H9 (cell line): Measurements from ENCODE around the gene PTPRN2. TPM values are rescaled to one million over a fixed set of nuclear protein-coding genes. Genes with fewer than 3 reads are reported as not detected.

Experiments used
- DNase-seq: peaks from one replicate; pipeline ENCODE4 v3.0.0-alpha.2; 2017
- H2AFZ ChIP-seq: one replicate; pipeline ENCODE4 v1.6.1; 2013; ENCODE audit warnings: mild to moderate bottlenecking, low read length, control low read depth, moderate library complexity
- H2AK5ac ChIP-seq: 2 replicates; pipeline ENCODE4 v1.6.1; 2013; ENCODE audit warnings: low read length, control low read depth, mixed read lengths; ENCODE audit not compliant: insufficient read length
- H2BK120ac ChIP-seq: one replicate; pipeline ENCODE4 v1.6.1; 2013; ENCODE audit warnings: low read depth, mild to moderate bottlenecking, low read length, control low read depth, inconsistent platforms; ENCODE audit not compliant: poor library complexity, severe bottlenecking
- H2BK12ac ChIP-seq: 2 replicates; pipeline ENCODE4 v1.6.1; 2013; ENCODE audit warnings: low read length, control low read depth, mixed read lengths, low read depth; ENCODE audit not compliant: insufficient read length
- H2BK15ac ChIP-seq: 2 replicates; pipeline ENCODE4 v1.6.1; 2013; ENCODE audit warnings: low read depth, low read length, control low read depth
- H2BK20ac ChIP-seq: one replicate; pipeline ENCODE4 v1.6.1; 2013; ENCODE audit warnings: low read depth, mild to moderate bottlenecking, low read length, control low read depth, inconsistent platforms; ENCODE audit not compliant: poor library complexity, severe bottlenecking
- H2BK5ac ChIP-seq: 2 replicates; pipeline ENCODE4 v1.6.1; 2013; ENCODE audit warnings: low read length, control low read depth, mixed read lengths; ENCODE audit not compliant: insufficient read length
- H3K14ac ChIP-seq: 2 replicates; pipeline ENCODE4 v1.6.1; 2013; ENCODE audit warnings: low read length, control low read depth; ENCODE audit not compliant: insufficient read depth
- H3K18ac ChIP-seq: 2 replicates; pipeline ENCODE4 v1.6.1; 2013; ENCODE audit warnings: low read depth, mild to moderate bottlenecking, mixed read lengths, low read length, control low read depth; ENCODE audit not compliant: insufficient read length
- H3K23ac ChIP-seq: 2 replicates; pipeline ENCODE4 v1.6.1; 2013; ENCODE audit warnings: low read length, control low read depth, mixed read lengths, low read depth; ENCODE audit not compliant: insufficient read length
- H3K23me2 ChIP-seq: 2 replicates; pipeline ENCODE4 v1.6.1; 2013; ENCODE audit warnings: low read depth, mild to moderate bottlenecking, mixed read lengths, low read length, control low read depth; ENCODE audit not compliant: insufficient read length, poor library complexity, severe bottlenecking
- H3K27ac ChIP-seq: 2 replicates; pipeline ENCODE4 v1.5.1; 2013; ENCODE audit warnings: low read length, control low read depth, mixed read lengths, low read depth; ENCODE audit not compliant: insufficient read length
- H3K27me3 ChIP-seq: 2 replicates; pipeline ENCODE4 v1.6.1; 2013; ENCODE audit warnings: low read length, control low read depth, inconsistent platforms; ENCODE audit not compliant: insufficient read depth
- H3K4ac ChIP-seq: 2 replicates; pipeline ENCODE4 v1.6.1; 2013; ENCODE audit warnings: low read depth, mild to moderate bottlenecking, control low read depth, inconsistent platforms, low read length, moderate library complexity
- H3K4me1 ChIP-seq: 2 replicates; pipeline ENCODE4 v1.6.1; 2013; ENCODE audit warnings: low read length, control low read depth, inconsistent platforms; ENCODE audit not compliant: insufficient read depth
- H3K4me2 ChIP-seq: 2 replicates; pipeline ENCODE4 v1.6.1; 2013; ENCODE audit warnings: low read length, control low read depth, mixed read lengths; ENCODE audit not compliant: insufficient read length, insufficient read depth
- H3K56ac ChIP-seq: 2 replicates; pipeline ENCODE4 v1.6.1; 2013; ENCODE audit warnings: low read depth, mild to moderate bottlenecking, mixed read lengths, low read length, control low read depth; ENCODE audit not compliant: insufficient read length
- H3K79me1 ChIP-seq: 2 replicates; pipeline ENCODE4 v1.6.1; 2013; ENCODE audit warnings: low read depth, mild to moderate bottlenecking, moderate library complexity, low read length, control low read depth, inconsistent platforms; ENCODE audit not compliant: insufficient read depth, poor library complexity, severe bottlenecking
- H3K79me2 ChIP-seq: 2 replicates; pipeline ENCODE4 v1.6.1; 2013; ENCODE audit warnings: low read length, control low read depth, inconsistent platforms; ENCODE audit not compliant: insufficient read depth
- H3K9ac ChIP-seq: 2 replicates; pipeline ENCODE4 v1.6.1; 2013; ENCODE audit warnings: low read length, control low read depth, mixed read lengths; ENCODE audit not compliant: insufficient read length; ENCODE audit errors: extremely low read depth
- H3K9me3 ChIP-seq: one replicate; pipeline ENCODE4 v1.6.1; 2013; ENCODE audit warnings: low read depth, low read length, inconsistent platforms; ENCODE audit not compliant: control insufficient read depth
- H3T11ph ChIP-seq: one replicate; pipeline ENCODE4 v1.6.1; 2013; ENCODE audit warnings: mild to moderate bottlenecking, low read length, control low read depth, inconsistent platforms
- H4K20me1 ChIP-seq: one replicate; pipeline ENCODE4 v1.6.1; 2013; ENCODE audit not compliant: control insufficient read depth, insufficient read length, insufficient read depth
- H4K5ac ChIP-seq: 2 replicates; pipeline ENCODE4 v1.6.1; 2013; ENCODE audit warnings: low read depth, mild to moderate bottlenecking, mixed read lengths, low read length, control low read depth; ENCODE audit not compliant: insufficient read length
- H4K8ac ChIP-seq: replicated peaks from 2 replicates; pipeline ENCODE4 v1.6.1; 2013; ENCODE audit warnings: low read length, control low read depth, mixed read lengths, low read depth; ENCODE audit not compliant: insufficient read length
- H4K91ac ChIP-seq: 2 replicates; pipeline ENCODE4 v1.6.1; 2013; ENCODE audit warnings: low read depth, mild to moderate bottlenecking, moderate library complexity, mixed read lengths, low read length, control low read depth; ENCODE audit not compliant: insufficient read length
- H3K27ac Mint-ChIP-seq, 3 experiments: 2 replicates in 2 of 3; 3 replicates in 1 of 3; pipeline ENCODE4 v1.8.0; 2020 to 2021; ENCODE audit warnings: mixed read lengths in 3 of 3, mild to moderate bottlenecking in 1 of 3, moderate library complexity in 1 of 3
- H3K27me3 Mint-ChIP-seq: 2 replicates; pipeline ENCODE4 v1.8.0; 2021; ENCODE audit warnings: low read depth, mild to moderate bottlenecking, moderate library complexity, mixed read lengths
- H3K36me3 Mint-ChIP-seq, 3 experiments: 2 replicates in 2 of 3; 3 replicates in 1 of 3; pipeline ENCODE4 v1.8.0; 2020 to 2021; ENCODE audit warnings: low read depth in 3 of 3, mixed read lengths in 3 of 3; ENCODE audit not compliant: insufficient read depth in 1 of 3
- H3K4me1 Mint-ChIP-seq, 2 experiments: 2 replicates each; pipeline ENCODE4 v1.8.0; 2020; ENCODE audit warnings: mixed read lengths in 2 of 2
- H3K4me3 Mint-ChIP-seq, 2 experiments: 2 replicates in 1 of 2; 3 replicates in 1 of 2; pipeline ENCODE4 v1.8.0; 2020 to 2021; ENCODE audit warnings: mild to moderate bottlenecking in 2 of 2, mixed read lengths in 2 of 2, moderate library complexity in 1 of 2
- H3K9me3 Mint-ChIP-seq, 2 experiments: 2 replicates in 1 of 2; 3 replicates in 1 of 2; pipeline ENCODE4 v1.8.0; 2020; ENCODE audit warnings: mild to moderate bottlenecking in 2 of 2, mixed read lengths in 2 of 2, moderate library complexity in 1 of 2
- CTCF ChIP-seq: fragments of 200-600 bp; sonication (generic); conservative IDR thresholded peaks from 3 replicates; pipeline ENCODE4 v1.8.0; 2021; ENCODE audit warnings: antibody characterized with exemption, mild to moderate bottlenecking
- WGBS: extraction: QIAGEN DNeasy Blood & Tissue Kit; methylation state at CpG from one replicate; pipeline ENCODE4 v1.1.7; 2013; ENCODE audit warnings: missing lambda C conversion rate, low lambda C conversion rate, mixed read lengths; ENCODE audit not compliant: insufficient read length; ENCODE audit errors: extremely low coverage; 5-methylcytosine and 5-hydroxymethylcytosine counted together
- total RNA-seq: library from RNA; stranded (reverse); gene quantifications from 2 replicates; pipeline ENCODE4 v1.2.1, GENCODE V29; 2021

PTPRN2 gene
- total RNA-seq, 1 experiment from 2014 or later = 5.2 TPM

- no peaks in the 10 kb centered on the region for H3K27me3 ChIP-seq
- Mint-ChIP-seq H3K27me3 (peaks cover 3% of the 10 kb centered on the region; the same call in 1 of the 2 replicates), H3K36me3 (peaks cover 0 to 19% (median 0%) of the 10 kb centered on the region in 3 experiments; a peak in 2 of 7 replicates), H3K27ac (no peak overlapping the region; a peak in 1 of 7 replicates), H3K9me3 (peaks cover 9 to 10% of the 10 kb centered on the region in 2 experiments; a peak in 2 of 5 replicates), H3K4me3 (no peak overlapping the region), H3K4me1 (peaks cover 33 to 39% of the 10 kb centered on the region in 2 experiments)
- TF ChIP-seq CTCF = no peak
- DNase-seq = no peak
- no peak overlapping the region for H3K9ac ChIP-seq
- H4K8ac ChIP-seq = no peak overlapping the region
- no peak overlapping the region for H3K4ac ChIP-seq
- no peak overlapping the region for H3K18ac ChIP-seq
- WGBS = no CpG with 5 or more reads among the region's 14 CpGs
- H2AFZ ChIP-seq = no peak overlapping the region
- peaks cover 2% of the 10 kb centered on the region; the same call in 1 of the 2 replicates for H3K4me1 ChIP-seq
- no peak overlapping the region for H2BK5ac ChIP-seq
- H3K23me2 ChIP-seq = no peaks in the 10 kb centered on the region
- H2AK5ac ChIP-seq = no peak overlapping the region
- H3T11ph ChIP-seq = no peak overlapping the region
- no peak overlapping the region for H2BK12ac ChIP-seq
- no peak overlapping the region for H4K5ac ChIP-seq
- H3K56ac ChIP-seq = no peak overlapping the region
- H3K79me1 ChIP-seq = no peaks in the 10 kb centered on the region
- no peak overlapping the region for H4K91ac ChIP-seq
- no peak overlapping the region for H2BK20ac ChIP-seq
- no peaks in the 10 kb centered on the region for H3K9me3 ChIP-seq
- H2BK120ac ChIP-seq = no peak overlapping the region
- H3K4me2 ChIP-seq = no peak overlapping the region
- H3K14ac ChIP-seq = no peak overlapping the region
- no peaks in the 10 kb centered on the region for H3K79me2 ChIP-seq
- H3K23ac ChIP-seq = no peak overlapping the region
- no peaks in the 10 kb centered on the region for H4K20me1 ChIP-seq
- no peak overlapping the region for H2BK15ac ChIP-seq
- H3K27ac ChIP-seq = no peak overlapping the region
These were observed 108.0 kb downstream of the PTPRN2 start for GRCh38 chr7:158479664-158480025.
